Small intestine (tissue), 7 donors: ENCODE measurements around the gene PLSCR1. TPM values are rescaled to one million over a fixed set of nuclear protein-coding genes. Genes with fewer than 3 reads are reported as not detected.
"Not testable (repeated sequence)": the region's sequence is repeated elsewhere in the genome, so short reads cannot be mapped to it uniquely, and the experiment has no call there.

ENCODE experiments used
- DNase-seq, 2 donors: peaks; one replicate each; pipeline versions ENCODE4 v3.0.0 to v3.0.0-alpha.2; 2013
- FAIRE-seq: peaks from 2 replicates; lab custom pipeline; 2012; peaks lifted over from hg19 to GRCh38; lab: Jason Lieb, UNC
- H3K27ac ChIP-seq, 3 donors: one replicate each; pipeline ENCODE4 v1.5.1; 2013; ENCODE audit warnings: low read length in 2 of 3, mild to moderate bottlenecking in 2 of 3, control low read depth in 1 of 3, inconsistent platforms in 1 of 3, low read depth in 1 of 3, moderate library complexity in 1 of 3
- H3K27me3 ChIP-seq, 3 donors: one replicate each; pipeline ENCODE4 v1.6.1; 2013; ENCODE audit warnings: low read length in 3 of 3, inconsistent platforms in 1 of 3; ENCODE audit not compliant: control insufficient read depth in 3 of 3, insufficient read depth in 3 of 3
- H3K36me3 ChIP-seq, 3 donors: one replicate each; pipeline ENCODE4 v1.6.1; 2013; ENCODE audit warnings: low read length in 3 of 3, inconsistent platforms in 1 of 3, low read depth in 1 of 3, mild to moderate bottlenecking in 1 of 3, moderate library complexity in 1 of 3; ENCODE audit not compliant: control insufficient read depth in 3 of 3, insufficient read depth in 2 of 3
- H3K4me1 ChIP-seq, 3 donors: one replicate each; pipeline ENCODE4 v1.6.1; 2013; ENCODE audit warnings: low read length in 2 of 3, inconsistent platforms in 1 of 3, low read depth in 1 of 3, mild to moderate bottlenecking in 1 of 3, moderate library complexity in 1 of 3; ENCODE audit not compliant: control insufficient read depth in 3 of 3, insufficient read depth in 2 of 3
- H3K4me3 ChIP-seq, 3 donors: one replicate each; pipeline ENCODE4 v1.5.1; 2013; ENCODE audit warnings: low read length in 3 of 3, control low read depth in 1 of 3, inconsistent platforms in 1 of 3, low read depth in 1 of 3, mild to moderate bottlenecking in 1 of 3, moderate library complexity in 1 of 3
- H3K9me3 ChIP-seq, 2 donors: one replicate each; pipeline ENCODE4 v1.6.1; 2013; ENCODE audit warnings: low read depth in 1 of 2, low read length in 1 of 2; ENCODE audit not compliant: control insufficient read depth in 2 of 2, insufficient read depth in 1 of 2
- WGBS, 3 donors: extraction: QIAGEN DNeasy Blood & Tissue Kit; methylation state at CpG; one replicate each; pipeline ENCODE4 v1.1.7; 2013; 5-methylcytosine and 5-hydroxymethylcytosine counted together
- polyA plus RNA-seq, 4 donors: library from polyadenylated mRNA; stranded (reverse) in 3 of 4; unstranded in 1 of 4; fragments of 200-250 nt in 3 of 4; fragments of 120-200 nt in 1 of 4; gene quantifications; one replicate each; pipeline versions ENCODE4 v1.2.1 to v1.2.3, GENCODE V29; 2013
- donor health status: healthy with polysubstance abuse.
- donor health status: control.
- donor health status: control.
- donor health status: Bipolar disorder and iron deficiency.
- donor health status: healthy.

PLSCR1 gene
- polyA plus RNA-seq, 4 donors = 37.6 to 92.5 (median 56.0) TPM

- Histone ChIP-seq H3K36me3 (peaks cover 0 to 11% (median 2%) of the 10 kb centered on the region in 3 donors), H3K4me3 (no peak overlapping the region), H3K27me3 (no peaks in the 10 kb centered on the region), H3K9me3 (peaks cover 0 to 3% of the 10 kb centered on the region in 2 donors), H3K4me1 (peaks cover 6 to 17% (median 15%) of the 10 kb centered on the region in 3 donors), H3K27ac (peak overlapping the region in 1 of 3 donors; percentile 70)
- no peak for FAIRE-seq
- DNase-seq = no peak
Measured at GRCh38 chr3:146536681-146537080, 7.7 kb downstream of the PLSCR1 start.

GRCh38 chr3:146532406-146532805 is 12.0 kb downstream of the PLSCR1 start:
- no peaks in the 10 kb centered on the region for H3K9me3 ChIP-seq
- FAIRE-seq (no peak), DNase-seq (no peak)
- no peak overlapping the region for H3K27ac ChIP-seq
- H3K4me3 ChIP-seq = no peak overlapping the region
- H3K27me3 ChIP-seq = no peaks in the 10 kb centered on the region
- H3K36me3 ChIP-seq = peaks cover 0 to 12% (median 3%) of the 10 kb centered on the region in 3 donors
- WGBS, 3 donors = 58 to 85% (median 78%) methylated on average over 2 of the region's 2 CpGs
- H3K4me1 ChIP-seq = peaks cover 2 to 7% (median 7%) of the 10 kb centered on the region in 3 donors

GRCh38 chr3:146530609-146531008 is 13.8 kb downstream of the PLSCR1 start:
- no peak for FAIRE-seq
- Histone ChIP-seq H3K4me1 (no peaks in the 10 kb centered on the region), H3K9me3 (no peaks in the 10 kb centered on the region), H3K4me3 (no peak overlapping the region), H3K27me3 (no peaks in the 10 kb centered on the region), H3K27ac (no peak overlapping the region), H3K36me3 (peaks cover 0 to 13% (median 7%) of the 10 kb centered on the region in 3 donors)
- DNase-seq = no peak
- 50 to 63% (median 59%) methylated on average over 2 of the region's 2 CpGs for WGBS, 3 donors

GRCh38 chr3:146529021-146529420 is 15.4 kb downstream of the PLSCR1 start:
- WGBS, 3 donors = 73 to 80% (median 80%) methylated on average over 2 of the region's 2 CpGs
- Histone ChIP-seq H3K27ac (no peak overlapping the region), H3K27me3 (no peaks in the 10 kb centered on the region), H3K4me3 (no peak overlapping the region), H3K9me3 (no peaks in the 10 kb centered on the region), H3K36me3 (peaks cover 0 to 16% (median 7%) of the 10 kb centered on the region in 3 donors), H3K4me1 (peaks cover 0 to 4% (median 0%) of the 10 kb centered on the region in 3 donors)
- FAIRE-seq (no peak), DNase-seq (no peak)

GRCh38 chr3:146524961-146525360 is 19.4 kb downstream of the PLSCR1 start:
- H3K27me3 ChIP-seq = no peaks in the 10 kb centered on the region
- no peak overlapping the region for H3K27ac ChIP-seq
- FAIRE-seq (no peak), DNase-seq (no peak)
- peaks cover 6 to 24% (median 12%) of the 10 kb centered on the region in 3 donors for H3K36me3 ChIP-seq
- 72 to 92% (median 88%) methylated on average over 2 of the region's 2 CpGs for WGBS, 3 donors
- H3K9me3 ChIP-seq = no peaks in the 10 kb centered on the region
- no peak overlapping the region for H3K4me3 ChIP-seq
- peaks cover 3 to 9% (median 4%) of the 10 kb centered on the region in 3 donors for H3K4me1 ChIP-seq

- WGBS, 3 donors = 37 to 59% (median 50%) methylated on average over 4 of the region's 4 CpGs
- FAIRE-seq (no peak), DNase-seq (peak; percentile 74 to 89)
- peaks cover 3 to 13% (median 4%) of the 10 kb centered on the region in 3 donors for H3K4me1 ChIP-seq
- H3K36me3 ChIP-seq = peaks cover 6 to 17% (median 10%) of the 10 kb centered on the region in 3 donors
- no peaks in the 10 kb centered on the region for H3K9me3 ChIP-seq
- no peaks in the 10 kb centered on the region for H3K27me3 ChIP-seq
- H3K27ac ChIP-seq = peak overlapping the region in 1 of 3 donors; percentile 33
- H3K4me3 ChIP-seq = no peak overlapping the region
Measured at GRCh38 chr3:146523531-146523930, 20.9 kb downstream of the PLSCR1 start.

- H3K27ac ChIP-seq, H3K27me3 ChIP-seq, H3K9me3 ChIP-seq, H3K4me3 ChIP-seq, FAIRE-seq, DNase-seq: not testable (repeated sequence)
- WGBS, 3 donors = 87 to 92% (median 91%) methylated on average over 17 of the region's 17 CpGs
- H3K4me1 ChIP-seq = peaks cover 3 to 20% (median 4%) of the 10 kb centered on the region in 3 donors
- peaks cover 6 to 15% (median 9%) of the 10 kb centered on the region in 3 donors for H3K36me3 ChIP-seq
Measured at GRCh38 chr3:146522174-146523158, 21.9 kb downstream of the PLSCR1 start.

GRCh38 chr3:146521394-146521793 is 23.0 kb downstream of the PLSCR1 start:
- peaks cover 3 to 22% (median 4%) of the 10 kb centered on the region in 3 donors for H3K4me1 ChIP-seq
- no peak for DNase-seq
- peaks cover 5 to 11% (median 7%) of the 10 kb centered on the region in 3 donors for H3K36me3 ChIP-seq
- 71 to 88% (median 83%) methylated on average over 1 of the region's 1 CpG for WGBS, 3 donors
- H3K9me3 ChIP-seq = no peaks in the 10 kb centered on the region
- H3K27me3 ChIP-seq = no peaks in the 10 kb centered on the region
- no peak overlapping the region for H3K27ac ChIP-seq
- FAIRE-seq = no peak
- H3K4me3 ChIP-seq = no peak overlapping the region
